Measurements from ENCODE around the gene FOXN3.
"Not testable (repeated sequence)": the region's sequence is repeated elsewhere in the genome, so short reads cannot be mapped to it uniquely, and the experiment has no call there.

The FOXN3 gene

GRCh38 chr14:89254166-89254909 is 162.7 kb downstream of the FOXN3 start:
- CTCF ChIA-PET, result interaction anchor here (1.4 to 2.0 kb wide), 3 partner anchors 9 to 86 kb away, joined by 3 to 9 read pairs (median 4); no protein-coding TSS in a partner anchor
- 95% methylated on average over 7 of the region's 12 CpGs for WGBS (ENCODE audit: insufficient coverage)
- H3K4me3 ChIP-seq (ENCODE audit: control insufficient read depth in 1 of 7, extremely low read depth in 1 of 7, insufficient read depth in 4 of 7, low read depth in 2 of 7, low read length in 6 of 7), result no peak overlapping the region
- H3K36me3 ChIP-seq (ENCODE audit: control insufficient read depth in 4 of 4, insufficient read depth in 4 of 4, low read length in 3 of 4), result peaks cover 4 to 14% (median 6%) of the 10 kb centered on the region in 4 experiments
- H3K9me3 ChIP-seq (ENCODE audit: control extremely low read depth in 1 of 5, control insufficient read depth in 4 of 5, insufficient read depth in 2 of 5, low read depth in 1 of 5, low read length in 4 of 5), result no peaks in the 10 kb centered on the region
- no peak for DNase-seq
- H3K4me1 ChIP-seq (ENCODE audit: control extremely low read depth in 1 of 4, control insufficient read depth in 4 of 4, insufficient read depth in 4 of 4, low read length in 3 of 4), result no peaks in the 10 kb centered on the region
- POLR2A ChIA-PET, result no interaction called here
- no peak overlapping the region for H3K27ac ChIP-seq (ENCODE audit: insufficient read depth in 1 of 2, low read depth in 1 of 2, low read length in 2 of 2, poor library complexity in 1 of 2, severe bottlenecking in 2 of 2)
- H3K27me3 ChIP-seq (replicated peaks in 2 of 5; ENCODE audit: control insufficient read depth in 4 of 5, insufficient read depth in 5 of 5, low read length in 4 of 5), result no peaks in the 10 kb centered on the region

- POLR2A ChIA-PET, result no interaction called here
- no peak overlapping the region for H3K27ac ChIP-seq (ENCODE audit: insufficient read depth in 1 of 2, low read depth in 1 of 2, low read length in 2 of 2, poor library complexity in 1 of 2, severe bottlenecking in 2 of 2)
- CTCF ChIA-PET, result interaction anchor here (0.6 to 2.0 kb wide), 3 partner anchors 11 to 142 kb away, joined by 3 to 9 read pairs (median 4); no protein-coding TSS in a partner anchor
- H3K27me3 ChIP-seq (replicated peaks in 2 of 5; ENCODE audit: control insufficient read depth in 4 of 5, insufficient read depth in 5 of 5, low read length in 4 of 5), result no peaks in the 10 kb centered on the region
- WGBS (ENCODE audit: insufficient coverage), result 78% methylated on average over 14 of the region's 15 CpGs
- no peak overlapping the region for H3K4me3 ChIP-seq (ENCODE audit: control insufficient read depth in 1 of 7, extremely low read depth in 1 of 7, insufficient read depth in 4 of 7, low read depth in 2 of 7, low read length in 6 of 7)
- no peaks in the 10 kb centered on the region for H3K4me1 ChIP-seq (ENCODE audit: control extremely low read depth in 1 of 4, control insufficient read depth in 4 of 4, insufficient read depth in 4 of 4, low read length in 3 of 4)
- no peaks in the 10 kb centered on the region for H3K9me3 ChIP-seq (ENCODE audit: control extremely low read depth in 1 of 5, control insufficient read depth in 4 of 5, insufficient read depth in 2 of 5, low read depth in 1 of 5, low read length in 4 of 5)
- DNase-seq, result peak in 2 of 3 donors; percentile 16 to 27
- H3K36me3 ChIP-seq (ENCODE audit: control insufficient read depth in 4 of 4, insufficient read depth in 4 of 4, low read length in 3 of 4), result peaks cover 2 to 10% (median 5%) of the 10 kb centered on the region in 4 experiments
Measured at GRCh38 chr14:89252887-89253532, 164.0 kb downstream of the FOXN3 start.

DNA sequence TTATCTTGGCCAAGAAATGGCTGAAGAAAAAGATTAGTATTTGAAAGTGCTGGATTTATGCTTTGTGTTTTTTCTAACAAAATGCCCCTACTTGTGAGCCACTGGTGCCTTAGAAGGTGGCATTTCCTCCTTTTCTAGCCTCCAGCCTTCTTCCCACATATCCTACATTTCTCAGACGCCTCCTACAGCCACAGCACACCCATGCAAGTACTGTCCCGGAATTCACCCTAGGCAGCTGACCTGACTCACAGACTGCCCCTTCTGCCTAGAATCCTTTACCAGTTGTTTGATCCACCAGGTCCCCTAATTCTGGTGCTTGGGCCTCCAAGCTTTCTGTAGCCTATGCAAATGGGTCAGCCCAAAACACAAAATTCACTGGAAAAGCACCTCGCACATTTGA is 166.0 kb downstream of the FOXN3 start:
- H3K4me1 ChIP-seq (ENCODE audit: control extremely low read depth in 1 of 4, control insufficient read depth in 4 of 4, insufficient read depth in 4 of 4, low read length in 3 of 4), result no peaks in the 10 kb centered on the region
- H3K27me3 ChIP-seq (replicated peaks in 2 of 5; ENCODE audit: control insufficient read depth in 4 of 5, insufficient read depth in 5 of 5, low read length in 4 of 5), result no peaks in the 10 kb centered on the region
- no peak overlapping the region for H3K27ac ChIP-seq (ENCODE audit: insufficient read depth in 1 of 2, low read depth in 1 of 2, low read length in 2 of 2, poor library complexity in 1 of 2, severe bottlenecking in 2 of 2)
- no peak for DNase-seq
- WGBS (ENCODE audit: insufficient coverage), result no CpG with 5 or more reads among the region's 3 CpGs
- peaks cover 2 to 8% (median 3%) of the 10 kb centered on the region in 4 experiments for H3K36me3 ChIP-seq (ENCODE audit: control insufficient read depth in 4 of 4, insufficient read depth in 4 of 4, low read length in 3 of 4)
- H3K4me3 ChIP-seq (ENCODE audit: control insufficient read depth in 1 of 7, extremely low read depth in 1 of 7, insufficient read depth in 4 of 7, low read depth in 2 of 7, low read length in 6 of 7), result no peak overlapping the region
- ChIA-PET CTCF (interaction anchor here (1.1 to 1.6 kb wide), 2 partner anchors 13 to 82 kb away, joined by 3 to 5 read pairs; no protein-coding TSS in a partner anchor), POLR2A (no interaction called here)
- H3K9me3 ChIP-seq (ENCODE audit: control extremely low read depth in 1 of 5, control insufficient read depth in 4 of 5, insufficient read depth in 2 of 5, low read depth in 1 of 5, low read length in 4 of 5), result no peaks in the 10 kb centered on the region

GRCh38 chr14:89250655-89250975 is 166.4 kb downstream of the FOXN3 start:
- POLR2A ChIA-PET; H3K4me1 ChIP-seq (ENCODE audit: control extremely low read depth in 1 of 4, control insufficient read depth in 4 of 4, insufficient read depth in 4 of 4, low read length in 3 of 4); H3K9me3 ChIP-seq (ENCODE audit: control extremely low read depth in 1 of 5, control insufficient read depth in 4 of 5, insufficient read depth in 2 of 5, low read depth in 1 of 5, low read length in 4 of 5); H3K36me3 ChIP-seq (ENCODE audit: control insufficient read depth in 4 of 4, insufficient read depth in 4 of 4, low read length in 3 of 4); DNase-seq; H3K27ac ChIP-seq (ENCODE audit: insufficient read depth in 1 of 2, low read depth in 1 of 2, low read length in 2 of 2, poor library complexity in 1 of 2, severe bottlenecking in 2 of 2); H3K27me3 ChIP-seq (replicated peaks in 2 of 5; ENCODE audit: control insufficient read depth in 4 of 5, insufficient read depth in 5 of 5, low read length in 4 of 5); H3K4me3 ChIP-seq (ENCODE audit: control insufficient read depth in 1 of 7, extremely low read depth in 1 of 7, insufficient read depth in 4 of 7, low read depth in 2 of 7, low read length in 6 of 7): not testable (repeated sequence)
- CTCF ChIA-PET, result interaction anchor here (1.0 to 1.6 kb wide), 3 partner anchors 12 to 81 kb away, joined by 3 to 5 read pairs (median 3); no protein-coding TSS in a partner anchor
- WGBS (ENCODE audit: insufficient coverage), result 100% methylated on average over 1 of the region's 4 CpGs

GRCh38 chr14:89249972-89250654 is 166.9 kb downstream of the FOXN3 start:
- ChIA-PET POLR2A (no interaction called here), CTCF (interaction anchor here (1.0 to 3.3 kb wide), 3 partner anchors 12 to 81 kb away, joined by 3 to 15 read pairs (median 3); no protein-coding TSS in a partner anchor)
- Histone ChIP-seq H3K36me3 (ENCODE audit: control insufficient read depth in 4 of 4, insufficient read depth in 4 of 4, low read length in 3 of 4) (peaks cover 2 to 8% (median 3%) of the 10 kb centered on the region in 4 experiments), H3K27ac (ENCODE audit: insufficient read depth in 1 of 2, low read depth in 1 of 2, low read length in 2 of 2, poor library complexity in 1 of 2, severe bottlenecking in 2 of 2) (no peak overlapping the region), H3K27me3 (replicated peaks in 2 of 5; ENCODE audit: control insufficient read depth in 4 of 5, insufficient read depth in 5 of 5, low read length in 4 of 5) (no peaks in the 10 kb centered on the region), H3K4me1 (ENCODE audit: control extremely low read depth in 1 of 4, control insufficient read depth in 4 of 4, insufficient read depth in 4 of 4, low read length in 3 of 4) (no peaks in the 10 kb centered on the region), H3K4me3 (ENCODE audit: control insufficient read depth in 1 of 7, extremely low read depth in 1 of 7, insufficient read depth in 4 of 7, low read depth in 2 of 7, low read length in 6 of 7) (no peak overlapping the region), H3K9me3 (ENCODE audit: control extremely low read depth in 1 of 5, control insufficient read depth in 4 of 5, insufficient read depth in 2 of 5, low read depth in 1 of 5, low read length in 4 of 5) (no peaks in the 10 kb centered on the region)
- DNase-seq, result no peak
- WGBS (ENCODE audit: insufficient coverage), result no CpG with 5 or more reads among the region's 1 CpG

GRCh38 chr14:89249065-89249695 is 167.9 kb downstream of the FOXN3 start:
- Histone ChIP-seq H3K4me1 (ENCODE audit: control extremely low read depth in 1 of 4, control insufficient read depth in 4 of 4, insufficient read depth in 4 of 4, low read length in 3 of 4) (no peaks in the 10 kb centered on the region), H3K9me3 (ENCODE audit: control extremely low read depth in 1 of 5, control insufficient read depth in 4 of 5, insufficient read depth in 2 of 5, low read depth in 1 of 5, low read length in 4 of 5) (no peaks in the 10 kb centered on the region), H3K4me3 (ENCODE audit: control insufficient read depth in 1 of 7, extremely low read depth in 1 of 7, insufficient read depth in 4 of 7, low read depth in 2 of 7, low read length in 6 of 7) (no peak overlapping the region), H3K36me3 (ENCODE audit: control insufficient read depth in 4 of 4, insufficient read depth in 4 of 4, low read length in 3 of 4) (peaks cover 0 to 6% (median 3%) of the 10 kb centered on the region in 4 experiments), H3K27ac (ENCODE audit: insufficient read depth in 1 of 2, low read depth in 1 of 2, low read length in 2 of 2, poor library complexity in 1 of 2, severe bottlenecking in 2 of 2) (no peak overlapping the region), H3K27me3 (replicated peaks in 2 of 5; ENCODE audit: control insufficient read depth in 4 of 5, insufficient read depth in 5 of 5, low read length in 4 of 5) (no peaks in the 10 kb centered on the region)
- CTCF ChIA-PET, result interaction anchor here (1.3 to 3.3 kb wide), 2 partner anchors 11 to 34 kb away, joined by 5 to 15 read pairs; no protein-coding TSS in a partner anchor
- no peak for DNase-seq
- POLR2A ChIA-PET, result no interaction called here
- 100% methylated on average over 7 of the region's 7 CpGs for WGBS (ENCODE audit: insufficient coverage)

All from common myeloid progenitor, CD34-positive (primary cell).